Activated naive CD4-positive, alpha-beta T cell treated with anti-CD3 and anti-CD28 coated beads for 36 hours (primary cell): Measurements from ENCODE around the gene SERPINC1. TPM values are rescaled to one million over a fixed set of nuclear protein-coding genes. Genes with fewer than 3 reads are reported as not detected.
"Not testable (repeated sequence)": the region's sequence is repeated elsewhere in the genome, so short reads cannot be mapped to it uniquely, and the experiment has no call there.

Experiments
- CTCF ChIA-PET: fragments of 350-600 bp; sonication (Branson Sonifier 250); formaldehyde crosslinking; loops from one replicate; lab custom pipeline; 2021; ENCODE audit warnings: antibody characterized with exemption; lab: Charles Lee
- DNase-seq: peaks from one replicate; pipeline ENCODE4 v3.0.0-alpha.2; 2020
- H3K27ac Mint-ChIP-seq: one replicate; pipeline ENCODE4 v1.8.0; 2021; ENCODE audit warnings: mild to moderate bottlenecking, mixed read lengths
- H3K27me3 Mint-ChIP-seq: one replicate; pipeline ENCODE4 v1.8.0; 2021; ENCODE audit warnings: low read depth, mixed read lengths
- H3K36me3 Mint-ChIP-seq: one replicate; pipeline ENCODE4 v1.8.0; 2021; ENCODE audit warnings: low read depth, mixed read lengths
- H3K4me1 Mint-ChIP-seq: one replicate; pipeline ENCODE4 v1.8.0; 2021; ENCODE audit warnings: low read depth, mixed read lengths
- H3K4me3 Mint-ChIP-seq: one replicate; pipeline ENCODE4 v1.8.0; 2021; ENCODE audit warnings: mild to moderate bottlenecking, moderate library complexity, mixed read lengths
- H3K9me3 Mint-ChIP-seq: one replicate; pipeline ENCODE4 v1.8.0; 2021; ENCODE audit warnings: mixed read lengths
- intact Hi-C: fragments of 100-400 bp; cut with micrococcal nuclease; formaldehyde crosslinking; loops from one replicate; pipeline ENCODE4 v1.15.1; 2023
- total RNA-seq, 2 experiments: library from RNA; stranded (reverse); gene quantifications; one replicate each; pipeline ENCODE4 v1.2.3, GENCODE V29; 2021

SERPINC1 gene
- total RNA-seq, 2 experiments from 2014 or later, result not detected

GRCh38 chr1:173859547-173859946 lies 57.6 kb downstream of the SERPINC1 start:
- intact Hi-C loops, H3K9me3 Mint-ChIP-seq, H3K27me3 Mint-ChIP-seq, DNase-seq, H3K27ac Mint-ChIP-seq, H3K4me3 Mint-ChIP-seq: not testable (repeated sequence)
- CTCF ChIA-PET, result interaction anchor here (0.7 kb wide), 1 partner anchor 219 kb away, joined by 3 read pairs; no protein-coding TSS in a partner anchor
- peaks cover 12% of the 10 kb centered on the region for H3K4me1 Mint-ChIP-seq
- H3K36me3 Mint-ChIP-seq, result peaks cover 35% of the 10 kb centered on the region

- intact Hi-C loops, result no loop called here
- CTCF ChIA-PET, result interaction anchor here (0.6 kb wide), 1 partner anchor 189 kb away, joined by 4 read pairs; no protein-coding TSS in a partner anchor
- DNase-seq, result no peak
- H3K36me3 Mint-ChIP-seq, result peaks cover 30% of the 10 kb centered on the region
- no peaks in the 10 kb centered on the region for H3K4me1 Mint-ChIP-seq
- no peak overlapping the region for H3K27ac Mint-ChIP-seq
- H3K4me3 Mint-ChIP-seq, result no peak overlapping the region
- H3K27me3 Mint-ChIP-seq, result no peaks in the 10 kb centered on the region
- no peaks in the 10 kb centered on the region for H3K9me3 Mint-ChIP-seq
These were observed 59.7 kb downstream of the SERPINC1 start for GRCh38 chr1:173857363-173857917.

- H3K4me1 Mint-ChIP-seq, result no peaks in the 10 kb centered on the region
- H3K27ac Mint-ChIP-seq, result no peak overlapping the region
- CTCF ChIA-PET, result interaction anchor here (0.6 kb wide), 1 partner anchor 190 kb away, joined by 4 read pairs; no protein-coding TSS in a partner anchor
- H3K9me3 Mint-ChIP-seq, result no peaks in the 10 kb centered on the region
- H3K4me3 Mint-ChIP-seq, result no peak overlapping the region
- peaks cover 30% of the 10 kb centered on the region for H3K36me3 Mint-ChIP-seq
- intact Hi-C loops, result no loop called here
- H3K27me3 Mint-ChIP-seq, result no peaks in the 10 kb centered on the region
- no peak for DNase-seq
These were observed 60.2 kb downstream of the SERPINC1 start for GRCh38 chr1:173856903-173857302.

GRCh38 chr1:173856014-173856413 lies 61.1 kb downstream of the SERPINC1 start:
- no peaks in the 10 kb centered on the region for H3K9me3 Mint-ChIP-seq
- H3K27ac Mint-ChIP-seq, result no peak overlapping the region
- no peaks in the 10 kb centered on the region for H3K27me3 Mint-ChIP-seq
- H3K4me1 Mint-ChIP-seq, result no peaks in the 10 kb centered on the region
- peaks cover 33% of the 10 kb centered on the region for H3K36me3 Mint-ChIP-seq
- intact Hi-C loops, result no loop called here
- DNase-seq, result no peak
- no peak overlapping the region for H3K4me3 Mint-ChIP-seq
- CTCF ChIA-PET, result interaction anchor here (0.6 kb wide), 1 partner anchor 355 kb away, joined by 3 read pairs; no protein-coding TSS in a partner anchor

Other genes starting within 250 kb of the SERPINC1 start
- gene ANKRD45, start 247.5 kb downstream of the SERPINC1 start, total RNA-seq, result not detected
- gene KLHL20, start 202.3 kb downstream of the SERPINC1 start, total RNA-seq, result 10 to 100 TPM; 13.0 to 14.9 TPM
- gene DARS2, start 92.7 kb downstream of the SERPINC1 start, total RNA-seq, result 10 to 100 TPM; 42.7 to 44.1 TPM
- 10 to 100 TPM; 31.1 to 31.9 TPM for gene CENPL, start 92.4 kb downstream of the SERPINC1 start, total RNA-seq
- 1,000 to 10,000 TPM; 1,367 to 1,374 TPM for gene GAS5, start 49.3 kb downstream of the SERPINC1 start, total RNA-seq
- gene ZBTB37, start 48.9 kb downstream of the SERPINC1 start, total RNA-seq, result 1 to 10 TPM; 8.1 to 9.0 TPM
- 10 to 100 TPM; 24.2 to 27.1 TPM for gene RC3H1, start 105.0 kb upstream of the SERPINC1 start, total RNA-seq
- gene RABGAP1L, start 242.2 kb upstream of the SERPINC1 start, total RNA-seq, result 10 to 100 TPM; 16.6 TPM